Measurements from ENCODE around the gene TRIM71.
"Not testable (repeated sequence)": the region's sequence is repeated elsewhere in the genome, so short reads cannot be mapped to it uniquely, and the experiment has no call there.

TRIM71 gene

GRCh38 chr3:32930161-32930560 is 112.4 kb downstream of the TRIM71 start:
- H3K4me1 ChIP-seq (ENCODE audit: control insufficient read depth, low read length) = no peaks in the 10 kb centered on the region
- H3K79me2 ChIP-seq (ENCODE audit: control insufficient read depth, low read length) = no peaks in the 10 kb centered on the region
- no peaks in the 10 kb centered on the region for H3F3A ChIP-seq (ENCODE audit: control insufficient read depth, insufficient read depth)
- no peaks in the 10 kb centered on the region for H4K20me1 ChIP-seq (ENCODE audit: control insufficient read depth, insufficient read depth, low read depth, low read length)
- H3K27me3 ChIP-seq (ENCODE audit: control insufficient read depth, low read length) = no peaks in the 10 kb centered on the region
- no peaks in the 10 kb centered on the region for H3K9me3 ChIP-seq (ENCODE audit: control insufficient read depth, insufficient read depth, low read length)
- H3K27ac ChIP-seq (ENCODE audit: low read depth, low read length) = no peak overlapping the region
- H3K4me2 ChIP-seq (ENCODE audit: low read length) = no peak overlapping the region
- H3K9me2 ChIP-seq (replicated peaks; ENCODE audit: control insufficient read depth, low read length) = no peaks in the 10 kb centered on the region
- no peak for TF ChIP-seq CTCF (IDR thresholded peaks at IDR 0.05; ENCODE audit: low read depth, low read length, poor library complexity, severe bottlenecking)
- TF ChIP-seq EZH2phosphoT487 (IDR thresholded peaks at IDR 0.05; ENCODE audit: borderline replicate concordance, low read length) = no peak
- H3K4me3 ChIP-seq (ENCODE audit: low read length) = no peak overlapping the region
- no peaks in the 10 kb centered on the region for H3K36me3 ChIP-seq (ENCODE audit: control insufficient read depth, low read length)

DNA sequence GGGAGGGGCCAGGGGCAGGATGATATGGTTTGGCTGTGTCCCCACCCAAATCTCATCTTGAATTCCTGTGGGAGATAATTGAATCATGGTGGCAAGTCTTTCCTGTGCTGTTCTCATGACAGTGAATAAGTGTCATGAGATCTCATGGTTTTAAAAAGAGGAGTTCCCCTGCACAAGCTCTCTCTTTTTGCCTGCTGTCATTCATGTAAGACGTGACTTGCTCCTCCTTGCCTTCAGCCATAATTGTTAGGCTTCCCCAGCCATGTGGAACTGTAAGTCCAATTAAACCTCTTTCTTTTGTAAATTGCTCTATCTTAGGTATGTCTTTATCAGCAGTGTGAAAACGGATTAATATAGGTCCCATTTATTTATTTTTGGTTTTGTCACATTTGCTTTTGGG is 113.5 kb downstream of the TRIM71 start:
- not testable (repeated sequence) for H3K4me3 ChIP-seq (ENCODE audit: low read length); H4K20me1 ChIP-seq (ENCODE audit: control insufficient read depth, insufficient read depth, low read depth, low read length); H3K4me1 ChIP-seq (ENCODE audit: control insufficient read depth, low read length); H3K27ac ChIP-seq (ENCODE audit: low read depth, low read length); H3K79me2 ChIP-seq (ENCODE audit: control insufficient read depth, low read length); H3K9me3 ChIP-seq (ENCODE audit: control insufficient read depth, insufficient read depth, low read length); H3K27me3 ChIP-seq (ENCODE audit: control insufficient read depth, low read length); H3K36me3 ChIP-seq (ENCODE audit: control insufficient read depth, low read length); H3K9me2 ChIP-seq (replicated peaks; ENCODE audit: control insufficient read depth, low read length); H3F3A ChIP-seq (ENCODE audit: control insufficient read depth, insufficient read depth); H3K4me2 ChIP-seq (ENCODE audit: low read length)

GRCh38 chr3:32934150-32934742 is 116.4 kb downstream of the TRIM71 start:
- Histone ChIP-seq H3K27me3 (ENCODE audit: control insufficient read depth, low read length) (0 out of 2 replicates have a peak, but pooled peaks cover 4% of the 10 kb centered on the region), H3K36me3 (ENCODE audit: control insufficient read depth, low read length) (no peaks in the 10 kb centered on the region), H3K79me2 (ENCODE audit: control insufficient read depth, low read length) (no peaks in the 10 kb centered on the region), H3F3A (ENCODE audit: control insufficient read depth, insufficient read depth) (no peaks in the 10 kb centered on the region), H3K9me2 (replicated peaks; ENCODE audit: control insufficient read depth, low read length) (no peaks in the 10 kb centered on the region), H3K4me1 (ENCODE audit: control insufficient read depth, low read length) (no peaks in the 10 kb centered on the region), H3K4me2 (ENCODE audit: low read length) (no peak overlapping the region), H3K4me3 (ENCODE audit: low read length) (no peak overlapping the region), H4K20me1 (ENCODE audit: control insufficient read depth, insufficient read depth, low read depth, low read length) (no peaks in the 10 kb centered on the region), H3K27ac (ENCODE audit: low read depth, low read length) (no peak overlapping the region), H3K9me3 (ENCODE audit: control insufficient read depth, insufficient read depth, low read length) (no peaks in the 10 kb centered on the region)
- TF ChIP-seq CTCF (IDR thresholded peaks at IDR 0.05; ENCODE audit: low read depth, low read length, poor library complexity, severe bottlenecking) (peak; percentile 62), EZH2phosphoT487 (IDR thresholded peaks at IDR 0.05; ENCODE audit: borderline replicate concordance, low read length) (no peak)

DNA sequence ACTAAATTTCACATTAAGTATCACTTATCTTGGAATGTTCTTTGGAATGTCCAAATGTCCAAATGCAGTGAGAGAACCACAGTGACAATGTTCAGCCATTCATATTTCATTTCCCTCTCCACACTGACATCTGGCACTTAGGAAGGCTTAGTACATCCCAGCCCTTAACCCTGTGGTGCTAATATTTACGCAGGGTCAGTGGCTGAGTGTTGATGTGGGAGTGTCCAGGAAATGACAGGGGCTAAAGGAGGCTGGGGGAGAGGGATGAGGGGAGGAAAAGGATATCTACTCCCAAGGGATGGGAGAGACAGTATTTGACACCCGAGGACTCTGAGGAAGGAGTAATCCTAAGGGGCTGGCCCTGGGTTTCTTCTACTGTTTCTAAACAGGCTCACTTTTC is 119.5 kb downstream of the TRIM71 start:
- H3K9me2 ChIP-seq (replicated peaks; ENCODE audit: control insufficient read depth, low read length) = no peaks in the 10 kb centered on the region
- no peaks in the 10 kb centered on the region for H3F3A ChIP-seq (ENCODE audit: control insufficient read depth, insufficient read depth)
- no peak overlapping the region for H3K4me2 ChIP-seq (ENCODE audit: low read length)
- no peak for TF ChIP-seq EZH2phosphoT487 (IDR thresholded peaks at IDR 0.05; ENCODE audit: borderline replicate concordance, low read length)
- no peak for TF ChIP-seq CTCF (IDR thresholded peaks at IDR 0.05; ENCODE audit: low read depth, low read length, poor library complexity, severe bottlenecking)
- 0 out of 2 replicates have a peak, but pooled peaks cover 4% of the 10 kb centered on the region for H3K27me3 ChIP-seq (ENCODE audit: control insufficient read depth, low read length)
- H3K9me3 ChIP-seq (ENCODE audit: control insufficient read depth, insufficient read depth, low read length) = no peaks in the 10 kb centered on the region
- no peaks in the 10 kb centered on the region for H3K4me1 ChIP-seq (ENCODE audit: control insufficient read depth, low read length)
- no peaks in the 10 kb centered on the region for H3K79me2 ChIP-seq (ENCODE audit: control insufficient read depth, low read length)
- H3K27ac ChIP-seq (ENCODE audit: low read depth, low read length) = no peak overlapping the region
- no peaks in the 10 kb centered on the region for H3K36me3 ChIP-seq (ENCODE audit: control insufficient read depth, low read length)
- H4K20me1 ChIP-seq (ENCODE audit: control insufficient read depth, insufficient read depth, low read depth, low read length) = no peaks in the 10 kb centered on the region
- no peak overlapping the region for H3K4me3 ChIP-seq (ENCODE audit: low read length)

DNA sequence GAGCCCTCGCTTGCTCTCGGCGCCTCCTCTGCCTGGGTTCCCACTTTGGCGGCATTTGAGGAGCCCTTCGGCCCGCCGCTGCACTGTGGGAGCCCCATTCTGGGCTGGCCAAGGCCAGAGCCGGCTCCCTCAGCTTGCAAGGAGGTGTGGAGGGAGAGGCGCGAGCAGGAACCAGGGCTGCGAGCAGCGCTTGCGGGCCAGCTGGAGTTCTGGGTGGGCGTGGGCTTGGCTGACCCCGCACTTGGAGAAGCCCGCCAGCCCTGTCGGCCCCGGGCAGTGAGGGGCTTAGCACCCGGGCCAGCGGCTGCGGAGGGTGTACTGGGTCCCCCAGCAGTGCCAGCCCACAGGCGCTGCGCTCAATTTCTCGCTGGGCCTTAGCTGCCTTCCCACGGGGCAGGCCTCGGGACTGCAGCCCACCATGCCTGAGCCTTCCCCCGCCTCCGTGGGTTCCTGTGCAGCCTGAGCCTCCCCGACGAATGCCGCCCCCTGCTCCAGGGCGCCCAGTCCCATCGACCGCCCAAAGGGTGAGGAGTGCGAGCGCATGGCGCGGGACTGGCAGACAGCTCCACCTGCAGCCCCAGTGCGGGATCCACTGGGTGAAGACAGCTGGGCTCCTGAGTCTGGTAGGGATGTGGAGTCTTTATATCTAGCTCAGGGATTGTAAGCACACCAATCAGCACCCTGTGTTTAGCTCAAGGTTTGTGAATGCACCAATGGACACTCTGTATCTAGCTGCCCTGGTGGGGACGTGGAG is 121.9 kb downstream of the TRIM71 start:
- H3K27ac ChIP-seq (ENCODE audit: low read depth, low read length); H3K79me2 ChIP-seq (ENCODE audit: control insufficient read depth, low read length); H3K27me3 ChIP-seq (ENCODE audit: control insufficient read depth, low read length); H3K4me1 ChIP-seq (ENCODE audit: control insufficient read depth, low read length); H3F3A ChIP-seq (ENCODE audit: control insufficient read depth, insufficient read depth); H3K4me3 ChIP-seq (ENCODE audit: low read length); H3K9me3 ChIP-seq (ENCODE audit: control insufficient read depth, insufficient read depth, low read length); H3K9me2 ChIP-seq (replicated peaks; ENCODE audit: control insufficient read depth, low read length); H3K4me2 ChIP-seq (ENCODE audit: low read length); H4K20me1 ChIP-seq (ENCODE audit: control insufficient read depth, insufficient read depth, low read depth, low read length); H3K36me3 ChIP-seq (ENCODE audit: control insufficient read depth, low read length): not testable (repeated sequence)
